ENCODE results near the gene KLRK1. TPM values are rescaled to one million over a fixed set of nuclear protein-coding genes. Genes with fewer than 3 reads are reported as not detected.

Gene KLRK1
- total RNA-seq, 1 donor, result under 0.01 TPM

DNA sequence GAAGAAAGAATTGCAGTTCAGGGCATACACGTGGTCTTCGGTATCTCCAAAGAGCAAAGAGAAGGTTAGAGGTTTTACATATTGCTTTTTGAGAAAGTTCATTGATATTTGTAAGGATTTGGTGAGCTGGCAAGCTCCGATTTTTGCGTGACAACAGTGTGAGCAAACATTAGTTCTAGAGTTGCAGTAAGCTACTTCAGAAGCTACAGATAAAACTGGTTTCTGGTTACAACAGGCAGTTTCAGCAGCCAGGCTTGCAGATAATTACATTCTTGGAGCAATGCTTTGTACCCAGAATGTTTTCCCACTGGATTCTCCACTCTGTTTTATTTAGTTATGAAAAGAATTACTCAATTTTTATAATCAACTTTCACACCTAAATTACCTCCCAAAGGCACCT is 28.2 kb downstream of the KLRK1 start:
- TF ChIP-seq, protein P1, sequence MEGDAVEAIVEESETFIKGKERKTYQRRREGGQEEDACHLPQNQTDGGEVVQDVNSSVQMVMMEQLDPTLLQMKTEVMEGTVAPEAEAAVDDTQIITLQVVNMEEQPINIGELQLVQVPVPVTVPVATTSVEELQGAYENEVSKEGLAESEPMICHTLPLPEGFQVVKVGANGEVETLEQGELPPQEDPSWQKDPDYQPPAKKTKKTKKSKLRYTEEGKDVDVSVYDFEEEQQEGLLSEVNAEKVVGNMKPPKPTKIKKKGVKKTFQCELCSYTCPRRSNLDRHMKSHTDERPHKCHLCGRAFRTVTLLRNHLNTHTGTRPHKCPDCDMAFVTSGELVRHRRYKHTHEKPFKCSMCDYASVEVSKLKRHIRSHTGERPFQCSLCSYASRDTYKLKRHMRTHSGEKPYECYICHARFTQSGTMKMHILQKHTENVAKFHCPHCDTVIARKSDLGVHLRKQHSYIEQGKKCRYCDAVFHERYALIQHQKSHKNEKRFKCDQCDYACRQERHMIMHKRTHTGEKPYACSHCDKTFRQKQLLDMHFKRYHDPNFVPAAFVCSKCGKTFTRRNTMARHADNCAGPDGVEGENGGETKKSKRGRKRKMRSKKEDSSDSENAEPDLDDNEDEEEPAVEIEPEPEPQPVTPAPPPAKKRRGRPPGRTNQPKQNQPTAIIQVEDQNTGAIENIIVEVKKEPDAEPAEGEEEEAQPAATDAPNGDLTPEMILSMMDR (IDR thresholded peaks at IDR 0.05; ENCODE audit: extremely low read depth, low read depth, low read length), result no peak
- Histone ChIP-seq H2AFZ (ENCODE audit: low read length) (peak overlapping the region; percentile 42), H3K4me2 (ENCODE audit: insufficient read depth, low read length) (peak overlapping the region; percentile 61)

GRCh38 chr12:10361084-10361483 is 28.8 kb downstream of the KLRK1 start:
- DNase-seq (ENCODE audit: insufficient read length, low spot score, missing footprints), result no peak
- Histone ChIP-seq H4K20me1 (ENCODE audit: insufficient read depth, low read length) (no peaks in the 10 kb centered on the region), H3K27me3 (ENCODE audit: insufficient read depth, low read length) (no peaks in the 10 kb centered on the region), H3K27ac (ENCODE audit: low read depth, low read length) (no peak overlapping the region), H3K4me2 (ENCODE audit: insufficient read depth, low read length) (peak overlapping the region; percentile 61), H3K9me3 (ENCODE audit: low read depth, low read length) (no peaks in the 10 kb centered on the region), H3K4me3 (ENCODE audit: insufficient read depth, low read length) (no peak overlapping the region), H2AFZ (ENCODE audit: low read length) (peak overlapping the region; percentile 42), H3K4me1 (ENCODE audit: insufficient read depth, low read length) (peaks cover 43% of the 10 kb centered on the region), H3K79me2 (ENCODE audit: insufficient read depth, low read length) (no peaks in the 10 kb centered on the region), H3K36me3 (ENCODE audit: insufficient read depth, low read length) (no peaks in the 10 kb centered on the region)
- TF ChIP-seq, protein P1 (IDR thresholded peaks at IDR 0.05; ENCODE audit: extremely low read depth, low read depth, low read length), result no peak

More for the DNA sequence above, 28.2 kb downstream of the KLRK1 start:
- no peak for DNase-seq (ENCODE audit: insufficient read length, low spot score, missing footprints)
- no peaks in the 10 kb centered on the region for H3K79me2 ChIP-seq (ENCODE audit: insufficient read depth, low read length)
- H3K4me3 ChIP-seq (ENCODE audit: insufficient read depth, low read length), result no peak overlapping the region
- H3K9me3 ChIP-seq (ENCODE audit: low read depth, low read length), result no peaks in the 10 kb centered on the region
- peaks cover 48% of the 10 kb centered on the region for H3K4me1 ChIP-seq (ENCODE audit: insufficient read depth, low read length)
- no peaks in the 10 kb centered on the region for H3K36me3 ChIP-seq (ENCODE audit: insufficient read depth, low read length)
- no peak overlapping the region for H3K27ac ChIP-seq (ENCODE audit: low read depth, low read length)
- no peaks in the 10 kb centered on the region for H3K27me3 ChIP-seq (ENCODE audit: insufficient read depth, low read length)
- no peaks in the 10 kb centered on the region for H4K20me1 ChIP-seq (ENCODE audit: insufficient read depth, low read length)

DNA sequence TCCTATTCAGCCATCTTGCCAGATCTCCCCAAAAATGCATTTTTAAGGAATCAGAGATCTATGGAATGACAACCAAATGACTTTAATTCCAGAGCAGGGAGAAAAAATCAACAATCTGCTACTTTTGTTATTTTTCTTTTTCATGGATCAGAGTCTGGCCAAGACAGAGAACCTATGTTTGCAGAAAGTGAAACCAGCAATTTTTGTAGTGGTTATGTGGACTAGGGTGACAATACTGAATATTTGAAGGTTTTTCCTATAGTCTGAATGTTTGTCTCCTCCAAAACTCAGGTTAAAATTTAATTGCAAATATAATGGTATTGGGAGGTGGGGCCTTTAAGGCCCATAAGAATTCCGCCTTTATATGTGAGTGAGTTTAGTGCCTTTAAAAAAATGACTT is 30.9 kb downstream of the KLRK1 start:
- TF ChIP-seq, protein P1 (IDR thresholded peaks at IDR 0.05; ENCODE audit: extremely low read depth, low read depth, low read length), result no peak
- H3K27ac ChIP-seq (ENCODE audit: low read depth, low read length), result no peak overlapping the region
- DNase-seq (ENCODE audit: insufficient read length, low spot score, missing footprints), result no peak
- H4K20me1 ChIP-seq (ENCODE audit: insufficient read depth, low read length), result no peaks in the 10 kb centered on the region
- peak overlapping the region; percentile 40 for H2AFZ ChIP-seq (ENCODE audit: low read length)
- no peaks in the 10 kb centered on the region for H3K79me2 ChIP-seq (ENCODE audit: insufficient read depth, low read length)
- H3K27me3 ChIP-seq (ENCODE audit: insufficient read depth, low read length), result no peaks in the 10 kb centered on the region
- H3K4me2 ChIP-seq (ENCODE audit: insufficient read depth, low read length), result no peak overlapping the region
- H3K4me1 ChIP-seq (ENCODE audit: insufficient read depth, low read length), result peaks cover 28% of the 10 kb centered on the region
- H3K36me3 ChIP-seq (ENCODE audit: insufficient read depth, low read length), result no peaks in the 10 kb centered on the region
- no peak overlapping the region for H3K4me3 ChIP-seq (ENCODE audit: insufficient read depth, low read length)
- H3K9me3 ChIP-seq (ENCODE audit: low read depth, low read length), result no peaks in the 10 kb centered on the region

- DNase-seq (ENCODE audit: insufficient read length, low spot score, missing footprints), result no peak
- H4K20me1 ChIP-seq (ENCODE audit: insufficient read depth, low read length), result no peaks in the 10 kb centered on the region
- H3K79me2 ChIP-seq (ENCODE audit: insufficient read depth, low read length), result no peaks in the 10 kb centered on the region
- no peaks in the 10 kb centered on the region for H3K27me3 ChIP-seq (ENCODE audit: insufficient read depth, low read length)
- H3K4me2 ChIP-seq (ENCODE audit: insufficient read depth, low read length), result no peak overlapping the region
- no peaks in the 10 kb centered on the region for H3K36me3 ChIP-seq (ENCODE audit: insufficient read depth, low read length)
- peaks cover 20% of the 10 kb centered on the region for H3K4me1 ChIP-seq (ENCODE audit: insufficient read depth, low read length)
- H3K4me3 ChIP-seq (ENCODE audit: insufficient read depth, low read length), result no peak overlapping the region
- H3K27ac ChIP-seq (ENCODE audit: low read depth, low read length), result no peak overlapping the region
- no peak overlapping the region for H2AFZ ChIP-seq (ENCODE audit: low read length)
- H3K9me3 ChIP-seq (ENCODE audit: low read depth, low read length), result no peaks in the 10 kb centered on the region
- TF ChIP-seq, protein P1 (IDR thresholded peaks at IDR 0.05; ENCODE audit: extremely low read depth, low read depth, low read length), result no peak
Measured at GRCh38 chr12:10358131-10358530, 31.7 kb downstream of the KLRK1 start.
